Esophagus muscularis mucosa (tissue), 4 donors: ENCODE data around the gene TSSK2. TPM values are rescaled to one million over a fixed set of nuclear protein-coding genes. Genes with fewer than 3 reads are reported as not detected.
A peak's percentile ranks its signal among the peaks of the same experiment; 100 is the strongest.

Source experiments
- DNase-seq: peaks from one replicate; pipeline ENCODE4 v3.0.0-alpha.2; 2017; ENCODE audit errors: extremely low spot score
- H3K27ac ChIP-seq, 4 donors: fragments of 200-600 bp; sonication (generic); replicated peaks in 1 of 4; 1 replicate in 3 of 4; 2 replicates in 1 of 4; pipeline ENCODE4 v1.5.1; 2016 to 2019; ENCODE audit warnings: mild to moderate bottlenecking in 1 of 4
- H3K27me3 ChIP-seq, 4 donors: fragments of 200-600 bp; sonication (generic); one replicate each; pipeline versions ENCODE4 v1.5.1 to v1.6.0; 2016 to 2019
- H3K36me3 ChIP-seq, 4 donors: fragments of 200-600 bp; sonication (generic); one replicate each; pipeline ENCODE4 v1.5.1; 2016 to 2019
- H3K4me1 ChIP-seq, 4 donors: fragments of 200-600 bp; sonication (generic); one replicate each; pipeline ENCODE4 v1.5.1; 2016 to 2019
- H3K4me3 ChIP-seq, 4 donors: fragments of 200-600 bp; sonication (generic); 1 replicate in 2 of 4; 2 replicates in 2 of 4; pipeline ENCODE4 v1.5.1; 2016 to 2019; ENCODE audit warnings: mild to moderate bottlenecking in 4 of 4, moderate library complexity in 1 of 4
- H3K9me3 ChIP-seq, 4 donors: fragments of 200-600 bp; sonication (generic); 1 replicate in 3 of 4; 2 replicates in 1 of 4; pipeline ENCODE4 v1.5.1; 2016 to 2019
- EP300 ChIP-seq: sonication (generic); formaldehyde crosslinking; IDR thresholded peaks from one replicate; pipeline ENCODE4 v1.6.1; 2017; ENCODE audit warnings: antibody characterized with exemption
- POLR2A ChIP-seq: fragments of 450-650 bp; IDR thresholded peaks from one replicate; pipeline ENCODE4 v1.6.1; 2017; ENCODE audit warnings: antibody characterized with exemption, moderate library complexity, mild to moderate bottlenecking, low read depth
- POLR2AphosphoS5 ChIP-seq, 2 donors: sonication (generic); formaldehyde crosslinking; IDR thresholded peaks; one replicate each; pipeline ENCODE4 v1.6.1; 2017; ENCODE audit warnings: antibody characterized with exemption in 2 of 2
- WGBS: methylation state at CpG from one replicate; pipeline ENCODE4 v1.1.5; 2018; 5-methylcytosine and 5-hydroxymethylcytosine counted together
- intact Hi-C: fragments of 100-400 bp; cut with DNase I; formaldehyde crosslinking; loops from one replicate; pipeline ENCODE4 v1.15.1; 2023
- total RNA-seq, 4 donors: library from RNA; depleted of rRNA; stranded (reverse); fragments of >200 nt; gene quantifications; one replicate each; pipeline versions ENCODE4 v1.1.0 to v1.2.1, GENCODE V29; 2016
- TF ChIP-seq, protein P1 (sequence below), 3 experiments: fragments of 200-600 bp in 2 of 3; fragments of 450-650 bp in 1 of 3; sonication (generic) in 2 of 3; IDR thresholded peaks; one replicate each; pipeline ENCODE4 v1.5.1; 2017 to 2019; ENCODE audit warnings: antibody characterized with exemption in 3 of 3, mild to moderate bottlenecking in 2 of 3, moderate library complexity in 1 of 3

The TSSK2 gene
- total RNA-seq, 4 donors from 2014 or later = not detected

DNA sequence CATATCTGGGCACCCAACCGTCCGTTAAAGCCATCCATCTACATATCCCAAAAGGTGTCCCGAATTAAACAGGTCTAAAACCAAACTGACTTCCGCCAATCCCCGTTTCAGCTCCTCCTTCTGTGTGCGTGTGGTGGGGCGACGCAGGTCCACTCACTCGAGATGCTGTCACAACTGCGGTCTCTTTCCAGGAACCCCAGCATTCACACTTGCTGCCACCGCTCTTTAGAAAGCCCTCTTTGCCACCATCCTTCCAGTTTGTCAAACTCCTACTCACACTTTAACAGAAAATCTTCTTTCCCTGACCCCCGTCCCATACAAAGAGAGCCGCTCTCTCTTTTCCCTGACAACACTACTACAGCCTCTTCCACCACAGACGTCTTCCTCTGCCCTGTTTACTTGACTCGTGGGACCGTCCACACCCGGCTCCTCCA lies 12.9 kb downstream of the TSSK2 start:
- WGBS = 7% methylated on average over 17 of the region's 17 CpGs
- no peaks in the 10 kb centered on the region for H3K9me3 ChIP-seq
- H3K27ac ChIP-seq = peak overlapping the region; percentile 78 to 86 (median 86)
- H3K4me3 ChIP-seq = peak overlapping the region; percentile 77 to 89 (median 80)
- TF ChIP-seq POLR2A (no peak), EP300 (no peak), POLR2AphosphoS5 (IDR thresholded peaks at IDR 0.05) (no peak)
- TF ChIP-seq, protein P1, sequence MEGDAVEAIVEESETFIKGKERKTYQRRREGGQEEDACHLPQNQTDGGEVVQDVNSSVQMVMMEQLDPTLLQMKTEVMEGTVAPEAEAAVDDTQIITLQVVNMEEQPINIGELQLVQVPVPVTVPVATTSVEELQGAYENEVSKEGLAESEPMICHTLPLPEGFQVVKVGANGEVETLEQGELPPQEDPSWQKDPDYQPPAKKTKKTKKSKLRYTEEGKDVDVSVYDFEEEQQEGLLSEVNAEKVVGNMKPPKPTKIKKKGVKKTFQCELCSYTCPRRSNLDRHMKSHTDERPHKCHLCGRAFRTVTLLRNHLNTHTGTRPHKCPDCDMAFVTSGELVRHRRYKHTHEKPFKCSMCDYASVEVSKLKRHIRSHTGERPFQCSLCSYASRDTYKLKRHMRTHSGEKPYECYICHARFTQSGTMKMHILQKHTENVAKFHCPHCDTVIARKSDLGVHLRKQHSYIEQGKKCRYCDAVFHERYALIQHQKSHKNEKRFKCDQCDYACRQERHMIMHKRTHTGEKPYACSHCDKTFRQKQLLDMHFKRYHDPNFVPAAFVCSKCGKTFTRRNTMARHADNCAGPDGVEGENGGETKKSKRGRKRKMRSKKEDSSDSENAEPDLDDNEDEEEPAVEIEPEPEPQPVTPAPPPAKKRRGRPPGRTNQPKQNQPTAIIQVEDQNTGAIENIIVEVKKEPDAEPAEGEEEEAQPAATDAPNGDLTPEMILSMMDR (IDR thresholded peaks at IDR 0.05) = no peak
- intact Hi-C loops = loop anchor here (2.0 to 5.0 kb wide), 3 partner anchors 21 to 483 kb away; partner anchors contain the start of genes DGCR2 and SLC25A1
- peaks cover 0 to 14% (median 3%) of the 10 kb centered on the region in 4 donors for H3K27me3 ChIP-seq
- DNase-seq = no peak
- peaks cover 8 to 23% (median 19%) of the 10 kb centered on the region in 4 donors for H3K4me1 ChIP-seq
- H3K36me3 ChIP-seq = peaks cover 36 to 38% (median 37%) of the 10 kb centered on the region in 4 donors

DNA sequence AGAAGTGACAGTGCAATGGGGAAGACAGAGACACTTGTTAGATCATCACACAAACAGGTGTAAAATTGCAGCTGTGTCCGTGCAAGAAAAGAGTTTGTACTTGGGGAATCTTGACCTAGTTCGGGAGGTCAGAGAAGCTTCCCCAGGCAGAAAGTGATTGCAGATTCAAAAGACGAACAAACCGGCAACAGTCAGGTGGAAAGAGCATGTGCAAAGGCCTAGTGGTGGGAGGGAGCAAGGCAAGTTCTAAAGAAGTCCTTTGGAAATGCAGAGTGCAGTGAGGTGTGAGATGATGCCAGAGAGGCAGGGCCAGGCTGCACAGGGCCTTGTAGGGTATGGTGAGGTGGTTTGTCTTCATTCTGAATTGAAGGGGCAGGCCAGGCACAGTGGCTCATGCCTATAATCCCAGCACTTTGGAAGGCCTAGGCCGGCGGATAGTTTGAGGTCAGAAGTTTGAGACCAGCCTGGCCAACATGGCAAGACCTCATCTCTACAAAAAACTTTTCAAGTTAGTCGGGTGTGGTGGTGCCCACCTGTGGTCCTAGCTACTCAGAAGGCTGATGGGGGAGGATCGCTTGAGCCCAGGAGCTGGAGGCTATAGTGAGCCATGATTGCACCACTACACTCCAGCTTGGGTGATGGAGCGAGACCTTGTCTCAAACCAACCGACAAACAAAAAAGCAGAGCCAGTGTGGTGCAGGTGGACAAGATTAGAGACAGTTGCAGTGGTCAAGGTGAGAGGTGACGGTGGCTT lies 15.3 kb downstream of the TSSK2 start:
- H3K36me3 ChIP-seq = peaks cover 13 to 14% (median 13%) of the 10 kb centered on the region in 4 donors
- DNase-seq = no peak
- H3K9me3 ChIP-seq = no peaks in the 10 kb centered on the region
- no peak overlapping the region for H3K4me3 ChIP-seq
- peaks cover 15 to 41% (median 35%) of the 10 kb centered on the region in 4 donors for H3K4me1 ChIP-seq
- 73% methylated on average over 11 of the region's 11 CpGs for WGBS
- H3K27ac ChIP-seq = no peak overlapping the region
- no peak for TF ChIP-seq POLR2A
- no peak for TF ChIP-seq EP300
- TF ChIP-seq, protein P1 (IDR thresholded peaks at IDR 0.05) = no peak
- TF ChIP-seq POLR2AphosphoS5 (IDR thresholded peaks at IDR 0.05) = no peak
- intact Hi-C loops = no loop called here
- H3K27me3 ChIP-seq = peaks cover 0 to 37% (median 17%) of the 10 kb centered on the region in 4 donors

DNA sequence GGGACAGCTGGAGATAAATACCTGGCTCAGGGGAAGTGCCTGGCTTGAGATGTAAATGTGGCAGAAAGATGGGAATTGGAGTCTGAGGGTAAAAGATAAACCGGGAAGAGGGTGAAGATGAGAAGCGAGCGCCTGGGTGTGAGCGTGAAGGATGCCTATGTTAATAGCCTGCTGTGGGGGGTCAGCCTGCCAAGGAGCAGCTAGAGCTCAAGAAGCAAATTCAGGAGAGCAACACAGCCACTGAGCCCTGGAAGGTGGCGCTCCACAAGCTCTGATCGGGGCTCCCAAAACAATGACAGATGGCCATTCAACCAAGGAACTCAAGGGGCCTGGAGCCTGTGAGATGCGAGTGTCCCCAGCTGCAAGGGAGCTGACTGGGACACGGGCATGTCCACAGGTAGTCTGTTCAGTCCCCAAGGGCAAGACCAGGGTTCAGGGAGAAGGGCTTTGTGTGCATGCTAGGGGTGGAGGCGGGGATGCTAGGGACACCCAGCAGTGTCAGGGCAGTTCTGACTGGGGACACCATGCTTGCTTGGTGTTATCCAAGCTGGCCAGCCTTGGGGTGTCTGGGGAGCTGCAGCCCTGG lies 16.2 kb downstream of the TSSK2 start:
- 30% methylated on average over 6 of the region's 9 CpGs for WGBS
- Histone ChIP-seq H3K4me1 (peaks cover 15 to 40% (median 35%) of the 10 kb centered on the region in 4 donors), H3K36me3 (peaks cover 4 to 5% (median 4%) of the 10 kb centered on the region in 4 donors), H3K4me3 (no peak overlapping the region), H3K27ac (no peak overlapping the region), H3K9me3 (no peaks in the 10 kb centered on the region), H3K27me3 (peaks cover 0 to 46% (median 19%) of the 10 kb centered on the region in 4 donors)
- intact Hi-C loops = no loop called here
- DNase-seq = no peak
- TF ChIP-seq EP300 (no peak), POLR2A (no peak), POLR2AphosphoS5 (IDR thresholded peaks at IDR 0.05) (no peak)
- TF ChIP-seq, protein P1 (IDR thresholded peaks at IDR 0.05) = no peak

DNA sequence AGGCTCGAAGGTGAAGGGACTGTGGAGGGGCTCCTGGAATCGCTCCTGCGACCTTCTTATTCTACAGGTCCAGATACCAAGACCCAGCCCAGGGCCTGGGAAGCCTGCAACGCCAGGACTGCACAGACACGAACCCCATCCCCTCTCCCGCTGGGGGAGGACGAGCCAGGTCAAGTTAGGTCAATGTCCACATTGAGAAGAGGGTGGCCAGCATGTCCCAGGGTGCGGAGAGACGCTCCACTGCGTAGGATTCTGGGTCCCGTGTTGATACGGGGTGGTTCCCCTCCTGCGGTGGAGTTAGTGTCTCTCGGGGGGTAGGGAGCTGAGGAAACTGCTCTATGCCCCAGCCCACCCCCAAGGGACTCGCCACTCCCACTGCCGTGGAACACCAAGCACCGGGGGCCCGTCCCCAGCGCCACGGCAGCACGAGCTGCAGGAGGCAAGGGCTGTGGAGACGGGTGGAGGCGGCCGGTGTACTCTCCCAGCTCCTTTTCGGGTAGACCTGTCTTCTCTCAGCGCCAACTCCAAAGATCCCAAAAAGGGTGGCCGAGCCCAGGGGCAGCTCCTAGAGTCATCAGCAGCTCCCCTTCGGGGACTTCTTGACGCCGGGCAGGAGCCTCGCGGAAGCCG lies 17.4 kb downstream of the TSSK2 start:
- H3K36me3 ChIP-seq = no peaks in the 10 kb centered on the region
- intact Hi-C loops = no loop called here
- H3K9me3 ChIP-seq = no peaks in the 10 kb centered on the region
- peaks cover 13 to 31% (median 24%) of the 10 kb centered on the region in 4 donors for H3K4me1 ChIP-seq
- WGBS = 66% methylated on average over 5 of the region's 33 CpGs
- no peak for DNase-seq
- peak overlapping the region in 2 of 4 donors; percentile 28 to 39 for H3K4me3 ChIP-seq
- H3K27ac ChIP-seq = no peak overlapping the region
- TF ChIP-seq, protein P1 (IDR thresholded peaks at IDR 0.05) = no peak
- TF ChIP-seq EP300 = no peak
- TF ChIP-seq POLR2AphosphoS5 (IDR thresholded peaks at IDR 0.05) = no peak
- TF ChIP-seq POLR2A = no peak
- peaks cover 0 to 58% (median 19%) of the 10 kb centered on the region in 4 donors for H3K27me3 ChIP-seq
